Activated CD4-positive, alpha-beta T cell treated with anti-CD3 and anti-CD28 coated beads, Interleukin-2, amount 50 U/mL, for 24 hours (primary cell): Measurements from ENCODE around the gene PHKG2.

ENCODE experiments used
- DNase-seq, 2 donors: peaks; one replicate each; pipeline ENCODE4 v3.0.0-alpha.2; 2020; ENCODE audit warnings: low read depth in 1 of 2, low spot score in 1 of 2

Gene PHKG2

DNA sequence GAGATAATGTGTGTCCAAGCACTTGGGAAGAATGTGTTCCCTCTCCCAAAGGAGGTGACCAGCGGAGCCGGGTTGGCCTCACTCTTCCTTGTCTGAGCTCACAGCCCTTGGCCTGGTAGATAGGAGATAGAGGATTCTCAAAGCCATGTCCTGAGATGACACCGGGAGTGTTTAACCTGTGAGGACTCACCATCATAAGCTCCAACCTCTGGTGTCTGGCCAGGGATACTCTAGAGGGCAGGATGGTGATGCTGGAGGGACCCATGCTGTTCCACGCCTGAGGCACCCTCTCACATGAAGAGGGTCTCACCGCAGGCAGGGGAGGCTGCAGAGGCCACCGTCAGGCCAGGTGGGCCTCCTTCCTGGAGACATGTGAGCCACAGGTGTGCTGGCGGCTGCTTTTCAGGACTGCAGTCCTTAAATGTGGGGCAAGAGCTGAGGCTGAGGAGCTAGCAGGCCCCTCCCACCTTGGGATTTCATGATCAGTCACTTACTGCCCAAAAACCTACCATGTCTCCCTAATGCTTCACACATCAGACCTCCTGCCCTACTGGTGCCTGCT lies 45.4 kb downstream of the PHKG2 start:
- DNase-seq = no peak

DNA sequence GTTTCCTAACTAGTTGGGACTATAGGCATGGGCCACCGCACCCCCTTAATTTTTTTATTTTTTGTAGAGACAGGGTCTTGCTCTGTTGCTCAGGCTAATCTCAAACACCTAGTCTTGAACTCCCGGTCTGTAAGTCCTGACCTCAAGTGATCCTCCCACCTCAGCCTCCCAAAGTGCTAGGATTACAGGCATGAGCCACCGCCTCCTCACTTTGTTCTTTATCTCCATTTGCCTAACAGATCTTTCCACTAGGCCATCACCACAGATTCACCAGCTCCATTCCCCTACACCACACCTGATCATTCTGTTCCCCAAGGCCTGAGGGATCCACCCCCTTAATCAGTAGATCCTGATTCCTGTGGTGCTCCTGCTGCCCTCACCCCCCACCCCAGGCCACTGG lies 46.4 kb downstream of the PHKG2 start:
- DNase-seq = no peak

DNA sequence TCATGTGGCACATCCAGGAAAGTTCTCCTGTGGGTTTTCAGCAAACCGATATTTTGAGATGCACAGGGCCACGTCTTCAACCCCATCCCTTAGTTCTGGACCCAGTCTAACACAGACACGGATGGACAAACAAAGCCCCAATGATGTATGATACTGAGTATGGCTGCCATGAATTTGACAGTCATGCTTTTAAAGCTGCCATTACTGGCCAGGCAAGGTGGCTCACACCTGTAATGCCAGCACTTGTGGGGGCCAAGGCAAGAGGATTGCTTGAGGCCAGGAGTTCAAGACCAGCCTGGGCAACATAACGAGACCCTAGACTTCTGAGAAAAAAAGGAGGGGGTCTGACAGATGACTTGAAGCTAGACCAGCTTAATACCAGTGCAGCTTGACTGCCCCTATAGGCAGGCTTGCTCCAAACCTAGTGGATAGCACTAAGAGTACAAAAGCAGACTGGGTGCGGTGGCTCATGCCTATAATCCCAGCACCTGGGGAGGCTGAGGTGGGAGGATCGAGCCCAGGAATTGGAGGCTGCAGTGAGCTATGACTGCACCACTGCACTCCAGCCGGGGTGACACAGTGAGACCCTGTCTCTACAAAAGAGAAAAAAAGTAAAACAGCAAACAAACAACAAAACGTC lies 49.6 kb downstream of the PHKG2 start:
- DNase-seq = no peak
